Activated CD4-positive, CD25-positive, alpha-beta regulatory T cell (primary cell): ENCODE data around the gene BICC1.

Experiments used
- DNase-seq, 4 experiments: peaks; one replicate each; lab custom pipeline; 2025; lab: John Stamatoyannopoulos, UW

Gene BICC1

DNA sequence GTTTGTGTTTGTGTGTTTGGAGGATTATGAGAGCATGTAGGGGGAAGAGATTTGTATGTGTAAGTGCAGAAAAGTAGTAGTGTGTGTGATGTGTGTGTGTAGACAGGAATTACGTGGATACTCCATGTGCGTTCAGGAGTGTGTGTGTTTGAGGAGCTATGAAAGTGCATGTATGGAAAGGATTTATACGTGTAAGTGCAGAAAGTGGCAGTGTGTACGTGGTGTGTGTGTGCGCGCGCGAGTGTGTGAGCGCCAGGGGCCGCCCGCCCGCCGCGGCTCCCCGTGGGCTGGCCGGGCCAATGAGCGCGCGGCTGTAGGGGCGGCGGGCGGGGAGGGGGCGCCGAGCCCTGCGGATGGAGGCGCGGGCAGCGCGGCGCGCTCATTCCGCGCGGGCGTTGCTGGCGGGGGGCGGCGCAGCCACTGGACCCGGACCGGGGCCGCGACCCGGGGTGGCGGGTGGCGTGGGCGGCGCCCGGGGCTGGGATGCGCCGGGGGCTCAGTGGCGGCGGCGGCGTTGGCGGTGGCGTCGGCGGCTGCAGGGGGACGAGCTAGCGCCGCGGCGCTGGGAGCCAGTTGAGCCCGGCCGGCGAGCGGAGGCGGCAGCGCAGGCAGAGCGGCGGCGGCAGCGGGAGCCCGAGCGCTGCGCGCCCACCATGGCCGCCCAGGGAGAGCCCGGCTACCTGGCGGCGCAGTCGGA, at the start of gene BICC1:
Gene BICC1 (plus strand): TSS at position 382 of the 697 bp plus-strand sequence. CDS start 272 bp downstream, at position 654.
- DNase-seq = no peak

DNA sequence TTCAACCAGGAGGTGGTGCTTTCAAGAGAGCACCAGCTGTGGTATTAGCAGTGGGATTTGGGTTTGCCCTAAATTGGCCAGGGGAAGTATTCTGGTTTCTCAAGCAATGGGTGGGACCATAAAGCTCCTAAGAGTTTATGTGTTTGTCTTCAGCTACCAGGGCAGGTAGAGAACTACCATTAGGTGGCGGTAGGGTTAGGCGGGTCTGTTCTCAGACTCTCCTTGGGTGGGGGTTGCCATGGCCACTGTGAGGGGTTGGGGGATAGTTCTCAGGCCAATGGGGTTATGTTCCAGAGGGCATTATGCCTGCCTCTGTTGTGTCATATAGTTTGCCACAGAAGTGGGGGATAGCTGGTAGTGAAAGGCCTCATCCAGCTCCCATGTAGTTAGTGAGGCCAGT, 47.7 kb upstream of the BICC1 start:
- no peak for DNase-seq

- no peak for DNase-seq
These were observed 47.0 kb upstream of the BICC1 start for GRCh38 chr10:58465629-58466028.

DNA sequence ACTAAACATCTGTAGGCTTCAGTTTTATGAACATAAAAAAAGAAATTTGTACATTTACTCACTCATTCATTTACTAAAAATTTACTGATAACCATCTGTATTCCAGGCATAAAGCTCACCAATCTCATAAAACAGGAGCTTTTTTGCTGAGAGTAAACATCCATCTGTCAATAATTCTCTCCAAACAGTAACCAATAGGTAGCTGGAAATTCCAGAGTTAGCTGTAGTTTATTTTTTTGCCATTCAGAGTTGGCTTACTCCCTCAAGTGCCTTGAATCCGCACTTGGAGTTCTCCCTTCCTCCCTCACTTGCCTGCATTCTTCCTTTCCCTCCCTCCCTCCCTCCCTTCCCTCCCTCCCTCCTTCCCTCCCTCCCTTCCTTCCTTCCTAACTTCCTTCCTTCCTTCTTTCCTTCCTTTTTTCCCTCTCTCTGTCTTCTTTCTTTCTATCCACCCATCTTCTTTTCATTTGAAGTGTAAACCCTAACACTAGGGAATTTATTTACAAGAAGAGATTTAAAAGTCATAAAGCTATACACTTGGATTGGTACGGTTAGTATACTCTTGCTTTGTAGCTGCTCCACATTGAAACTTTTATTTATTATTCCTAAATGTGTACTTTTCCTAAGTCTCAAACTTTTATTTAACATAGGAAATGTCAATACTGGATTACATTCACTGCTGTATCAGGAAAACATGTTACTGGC, 44.6 kb upstream of the BICC1 start:
- no peak for DNase-seq

GRCh38 chr10:58473976-58474375, 38.7 kb upstream of the BICC1 start:
- DNase-seq = no peak

GRCh38 chr10:58475322-58476277, 37.1 kb upstream of the BICC1 start:
- DNase-seq = no peak

DNA sequence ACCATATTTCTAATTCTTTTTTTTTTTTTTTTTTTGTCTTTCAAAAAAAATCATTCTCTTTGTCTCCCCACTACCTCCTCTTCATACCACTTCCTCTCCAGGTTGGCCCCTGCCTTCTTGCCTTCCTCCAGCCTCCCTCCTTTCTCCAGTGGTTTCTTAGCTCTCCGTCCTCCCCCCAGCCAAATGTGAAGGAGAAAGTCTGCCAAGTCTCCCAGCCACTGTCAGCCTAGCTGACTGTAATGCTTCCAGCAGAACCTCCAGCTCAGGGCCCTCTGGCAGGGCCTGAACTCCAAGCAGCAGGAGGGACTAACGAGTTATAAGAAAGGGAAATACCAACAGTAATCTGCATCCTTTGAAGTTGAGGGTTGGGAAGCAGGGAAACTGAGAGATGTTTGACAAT, 35.5 kb upstream of the BICC1 start:
- no peak for DNase-seq

DNA sequence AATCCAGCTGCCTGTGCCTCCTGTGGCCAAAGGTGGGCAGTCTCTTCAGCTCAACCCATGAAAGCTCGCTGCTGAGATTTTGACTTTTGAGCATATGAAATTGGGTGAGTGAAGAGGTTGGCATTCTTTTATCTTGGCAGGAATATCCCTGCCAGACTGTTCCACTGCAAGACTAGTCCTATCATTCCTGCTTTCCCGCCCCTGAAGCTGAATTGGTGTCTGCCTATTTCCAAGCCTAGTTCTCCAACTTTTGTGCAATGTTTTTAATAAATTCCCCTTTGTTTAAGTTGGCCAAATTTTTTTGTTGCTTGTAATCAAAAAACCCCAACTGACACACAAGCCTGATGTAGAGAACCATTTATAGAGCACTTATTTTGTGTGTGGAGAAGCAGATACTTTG, 34.8 kb upstream of the BICC1 start:
- no peak for DNase-seq

- DNase-seq = no peak
These were observed 33.6 kb upstream of the BICC1 start for GRCh38 chr10:58479045-58479444.

DNA sequence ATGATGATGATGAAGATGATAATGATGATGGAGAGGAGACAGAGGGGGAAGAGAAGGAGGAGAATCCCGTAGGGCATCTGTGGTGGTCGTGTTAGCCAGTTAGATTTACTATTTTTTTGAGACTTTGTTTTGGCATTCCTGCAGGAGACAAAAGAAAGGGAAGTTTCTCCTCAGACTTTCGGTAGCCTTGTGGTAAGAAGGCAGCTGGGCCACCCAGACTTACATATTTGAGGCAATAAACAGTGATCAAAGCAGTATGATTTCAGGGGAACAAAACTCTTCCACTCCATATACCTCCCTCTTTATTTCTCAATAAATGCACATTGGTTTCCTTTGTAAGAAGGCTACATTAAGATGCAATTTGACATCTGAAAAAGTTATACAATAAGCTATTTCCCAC, 32.4 kb upstream of the BICC1 start:
- no peak for DNase-seq

- no peak for DNase-seq
These were observed 31.0 kb upstream of the BICC1 start for GRCh38 chr10:58481569-58482109.

GRCh38 chr10:58486821-58487220, 25.9 kb upstream of the BICC1 start:
- DNase-seq = no peak

DNA sequence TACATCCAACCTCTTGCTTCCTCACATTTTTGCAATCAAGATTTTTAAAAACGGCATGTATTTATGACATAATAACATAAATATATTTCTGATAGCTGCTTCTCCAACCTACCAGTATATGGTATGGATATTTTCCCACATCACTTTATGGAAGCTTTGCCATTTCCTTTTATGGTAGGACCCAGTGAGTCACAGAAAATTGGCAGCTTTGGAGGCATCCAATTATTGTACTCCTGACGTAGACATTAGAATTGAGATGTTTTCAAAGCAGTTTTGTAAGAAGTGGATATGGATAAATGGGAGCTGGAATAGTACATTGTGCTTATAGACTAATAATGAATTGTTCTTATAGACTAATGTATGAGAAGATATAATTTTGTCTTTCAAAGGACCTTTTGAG, 23.8 kb upstream of the BICC1 start:
- DNase-seq = no peak

- DNase-seq = no peak
These were observed 9.7 kb upstream of the BICC1 start for GRCh38 chr10:58502956-58503355.

- no peak for DNase-seq
These were observed 4.4 kb upstream of the BICC1 start for GRCh38 chr10:58508316-58508715.

- DNase-seq = no peak
These were observed 744 bp upstream of the BICC1 start for GRCh38 chr10:58511765-58512490.

GRCh38 chr10:58513188-58514110, 777 bp downstream of the BICC1 start:
- DNase-seq = no peak

GRCh38 chr10:58514111-58514770, 1.6 kb downstream of the BICC1 start:
- no peak for DNase-seq

GRCh38 chr10:58515291-58515941, 2.7 kb downstream of the BICC1 start:
- no peak for DNase-seq
